GM19395 (cell line): ENCODE data around the gene TTC33.

Source experiments
- ATAC-seq: cut with Tn5 transposase; IDR thresholded peaks from one replicate; pipeline ENCODE4 v1.9.1; 2021; ENCODE audit warnings: mild to moderate bottlenecking, moderate library complexity; ENCODE audit not compliant: unreplicated experiment

Gene TTC33

DNA sequence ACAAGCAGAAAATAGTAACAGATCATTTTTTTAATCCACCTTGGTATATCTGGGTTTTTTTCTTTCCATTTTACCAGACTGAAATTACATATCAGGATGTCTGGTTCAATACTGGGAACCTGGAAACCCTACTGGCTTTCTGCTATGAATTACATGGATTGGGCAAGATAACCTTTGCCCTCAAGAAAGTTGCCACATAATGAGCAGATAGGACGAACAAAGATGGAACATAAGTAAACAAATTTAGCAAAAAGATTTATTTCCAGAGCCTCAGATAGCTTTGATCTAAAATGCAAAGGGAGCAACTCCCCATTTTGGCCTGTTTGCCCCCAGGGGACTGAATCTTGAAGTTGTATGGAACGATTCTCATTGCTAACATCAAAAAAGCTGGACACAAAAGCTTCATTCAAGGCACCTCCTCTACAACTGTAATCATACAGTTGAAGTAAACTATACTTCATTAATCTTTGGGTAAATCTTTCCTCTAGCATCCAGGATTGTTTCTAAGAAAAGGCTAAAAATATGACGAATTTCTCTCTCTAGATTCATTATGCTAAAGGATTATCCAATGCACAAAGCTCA is 207.7 kb downstream of the TTC33 start:
- ATAC-seq: no peak

DNA sequence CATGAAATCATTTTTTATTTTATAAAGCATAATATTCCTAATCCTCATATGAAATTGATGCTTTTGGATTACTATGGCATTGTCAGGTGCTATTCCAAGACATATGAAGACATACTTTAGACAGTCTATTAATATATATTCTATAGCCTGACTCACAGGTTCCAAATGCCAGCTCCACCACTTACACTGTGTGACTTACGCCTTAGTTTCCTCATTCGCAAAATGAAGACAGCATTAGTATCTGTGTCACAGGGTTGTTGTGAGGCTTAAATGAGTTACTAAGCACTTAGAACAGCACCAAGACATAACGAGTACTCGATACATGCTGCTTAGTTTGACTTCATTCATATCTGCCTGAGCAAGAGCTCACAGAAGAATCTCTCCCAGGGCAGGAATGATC is 208.2 kb downstream of the TTC33 start:
- ATAC-seq: no peak

DNA sequence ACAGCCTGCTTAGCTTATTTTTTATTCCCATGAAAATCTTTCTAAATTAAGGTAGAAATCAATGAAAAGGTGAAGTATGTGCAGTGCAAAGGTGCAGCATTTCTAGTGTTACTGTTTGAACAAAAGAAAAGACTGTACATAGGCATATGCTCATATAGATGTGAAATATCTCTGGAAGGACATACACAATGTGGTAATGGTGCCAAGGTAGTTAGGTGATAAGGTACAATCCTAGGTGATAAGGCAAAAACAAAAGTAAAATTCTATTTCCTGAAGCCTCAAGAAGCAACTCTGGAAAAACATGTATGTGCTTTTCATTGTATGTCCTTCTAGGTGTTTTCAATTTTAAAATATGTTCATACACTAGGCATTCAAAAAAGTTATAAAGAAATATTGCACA is 215.5 kb downstream of the TTC33 start:
- no peak for ATAC-seq

DNA sequence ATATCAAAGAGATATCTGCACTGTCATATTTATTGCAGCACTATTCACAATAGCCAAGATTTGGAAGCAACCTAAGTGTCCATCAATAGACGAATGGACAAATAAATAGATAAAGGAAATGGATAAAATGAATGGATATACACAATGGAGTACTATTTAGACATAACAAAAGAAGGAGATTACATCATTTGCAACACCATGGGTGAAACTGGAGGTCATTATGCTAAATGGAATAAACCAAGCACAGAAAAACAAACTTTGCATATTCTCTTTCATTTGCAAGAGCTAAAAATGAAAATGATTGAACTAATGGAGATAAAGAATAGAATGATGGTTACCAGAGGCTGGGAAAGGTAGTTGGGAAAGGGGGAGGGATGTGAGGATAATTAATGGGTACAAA is 231.1 kb downstream of the TTC33 start:
- ATAC-seq: no peak

DNA sequence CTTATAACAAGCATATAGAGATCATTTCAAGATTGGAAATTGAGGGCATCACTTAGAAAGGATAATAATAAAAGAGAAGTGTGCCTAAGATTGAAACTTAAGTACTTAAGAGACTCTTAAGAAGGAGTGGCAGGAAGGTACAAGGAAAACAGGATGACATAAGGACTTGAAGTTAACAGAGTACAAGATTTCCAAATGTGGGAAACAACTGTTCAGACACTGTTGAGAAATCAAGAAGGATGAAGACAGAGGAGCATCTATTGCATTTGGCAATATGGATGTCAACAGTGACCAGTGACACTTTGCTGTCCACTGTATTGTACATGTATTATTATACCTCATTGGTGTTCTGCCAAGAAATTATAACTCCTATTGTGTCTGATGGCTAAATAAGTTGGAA is 233.8 kb downstream of the TTC33 start:
- no peak for ATAC-seq

DNA sequence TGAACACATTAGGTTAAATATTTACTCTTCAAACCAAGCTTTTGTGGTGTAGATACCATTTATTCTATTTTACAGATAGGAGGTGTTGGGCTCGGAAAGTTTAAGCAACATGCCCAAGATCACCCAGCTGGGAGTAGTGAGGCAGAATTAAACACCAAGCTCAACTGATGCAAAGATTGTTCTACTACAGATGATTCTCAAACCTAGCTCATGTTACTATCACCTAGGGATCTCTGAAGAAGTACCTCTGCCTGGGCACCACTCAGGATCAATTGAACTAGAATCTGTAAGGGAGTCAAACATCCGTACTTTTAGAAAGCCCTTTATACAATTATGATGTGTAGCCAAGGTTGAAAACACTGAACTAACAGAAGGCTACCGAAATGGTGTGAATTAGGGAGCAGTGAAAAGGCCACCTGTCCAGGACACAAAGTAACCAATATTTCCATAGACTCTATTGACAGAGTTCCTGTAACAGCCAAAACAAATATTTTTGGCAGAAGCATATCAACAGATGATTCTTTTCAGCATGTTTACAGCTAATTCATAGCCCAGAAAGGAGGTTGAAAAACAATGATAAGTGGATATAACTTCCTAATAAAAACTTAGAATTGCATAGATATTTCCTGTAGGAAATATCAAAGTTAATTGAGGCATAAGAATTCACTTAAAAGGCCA is 234.5 kb downstream of the TTC33 start:
- no peak for ATAC-seq

DNA sequence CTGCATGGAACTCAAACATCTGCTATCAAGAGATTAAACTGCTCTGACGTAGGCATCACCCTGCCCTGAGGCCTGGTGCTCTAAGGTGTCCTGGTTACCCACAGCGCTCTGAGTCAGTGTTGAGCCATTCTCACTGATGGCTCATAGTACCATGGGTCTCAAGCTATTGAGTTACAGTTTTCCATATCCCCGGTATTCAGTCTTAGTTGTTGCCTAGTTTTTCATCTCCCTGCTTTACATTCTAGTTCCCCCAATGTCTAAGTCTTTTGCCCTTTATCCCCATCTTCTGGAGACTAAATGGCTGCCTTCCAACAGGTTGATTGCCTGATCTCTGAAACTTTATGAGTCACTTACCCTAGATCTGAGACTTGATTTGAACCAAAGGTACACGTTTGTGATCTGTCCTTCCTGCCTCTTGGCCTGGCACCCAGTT is 237.3 kb downstream of the TTC33 start:
- no peak for ATAC-seq

DNA sequence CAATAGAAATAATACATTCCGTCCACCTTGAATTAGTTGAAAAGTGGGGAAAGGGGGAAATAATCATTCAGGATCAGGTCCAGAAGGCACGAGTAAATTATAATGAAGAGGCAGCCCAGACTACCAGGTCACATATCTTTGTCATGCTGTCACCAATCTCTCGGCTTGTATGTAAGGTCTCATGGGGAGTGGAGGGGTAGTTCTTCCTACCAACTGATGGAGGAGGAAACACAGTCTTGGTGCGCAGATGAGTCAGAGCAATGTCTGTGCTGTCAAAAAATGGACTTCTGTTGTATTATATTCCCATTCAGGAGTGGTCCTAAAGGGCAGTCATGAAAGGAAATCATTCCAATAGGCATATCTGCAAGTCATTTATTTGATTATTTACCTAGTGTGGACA is 240.3 kb downstream of the TTC33 start:
- no peak for ATAC-seq

DNA sequence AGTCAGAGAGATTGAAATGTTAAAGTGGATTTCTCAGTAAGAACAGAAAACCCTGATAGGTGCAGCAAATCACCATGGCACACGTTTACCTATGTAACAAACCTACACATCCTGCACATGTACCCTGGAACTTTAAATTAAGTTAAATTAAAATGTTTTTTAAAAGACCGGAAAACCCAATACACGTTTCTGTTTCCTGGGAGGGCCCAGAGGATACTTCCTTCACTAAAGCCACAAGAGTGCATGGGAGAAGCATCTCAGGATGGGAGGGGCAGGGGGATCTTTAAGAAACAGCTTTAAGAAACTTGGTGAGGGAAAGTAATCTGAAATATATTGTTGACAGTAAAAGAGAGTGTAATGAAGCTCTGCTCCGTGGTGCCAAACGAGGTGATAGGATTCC is 240.8 kb downstream of the TTC33 start:
- ATAC-seq: no peak

DNA sequence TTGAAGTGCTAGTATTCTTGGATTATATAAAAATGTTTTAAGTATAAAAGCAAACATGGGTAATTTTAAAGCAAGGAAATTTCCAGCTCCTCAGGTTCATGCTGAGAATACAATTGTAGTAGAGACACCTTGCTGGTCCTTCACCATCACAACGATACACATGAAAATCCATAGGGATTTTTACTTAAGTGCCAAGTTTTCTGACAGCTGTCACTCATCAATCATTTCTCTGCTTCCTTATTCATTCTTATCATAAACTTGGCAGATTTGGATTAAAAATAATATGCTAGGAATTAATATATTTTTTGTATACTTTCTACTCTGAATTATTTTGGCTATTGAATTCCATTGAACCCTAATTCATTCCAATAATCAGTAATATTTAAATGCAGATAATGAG is 244.0 kb downstream of the TTC33 start:
- ATAC-seq: no peak

DNA sequence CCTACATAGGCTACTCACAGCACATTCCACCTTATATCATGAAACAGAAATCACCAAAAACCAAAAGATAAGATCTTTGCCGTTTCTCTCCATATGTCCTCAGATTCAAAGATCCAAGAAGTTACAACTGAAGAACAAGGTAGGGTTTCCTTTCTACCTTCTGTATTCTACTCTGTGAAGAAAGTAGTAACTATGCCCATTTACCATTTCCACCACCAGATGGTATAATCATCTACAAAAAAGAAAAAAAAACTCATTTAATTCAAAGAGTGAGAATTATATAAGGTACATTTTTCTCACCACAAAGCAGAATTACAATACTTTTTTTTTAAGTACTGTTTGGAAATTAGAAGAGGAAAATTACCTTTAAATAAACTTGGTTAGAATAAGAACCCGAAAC is 248.7 kb downstream of the TTC33 start:
- ATAC-seq: no peak

DNA sequence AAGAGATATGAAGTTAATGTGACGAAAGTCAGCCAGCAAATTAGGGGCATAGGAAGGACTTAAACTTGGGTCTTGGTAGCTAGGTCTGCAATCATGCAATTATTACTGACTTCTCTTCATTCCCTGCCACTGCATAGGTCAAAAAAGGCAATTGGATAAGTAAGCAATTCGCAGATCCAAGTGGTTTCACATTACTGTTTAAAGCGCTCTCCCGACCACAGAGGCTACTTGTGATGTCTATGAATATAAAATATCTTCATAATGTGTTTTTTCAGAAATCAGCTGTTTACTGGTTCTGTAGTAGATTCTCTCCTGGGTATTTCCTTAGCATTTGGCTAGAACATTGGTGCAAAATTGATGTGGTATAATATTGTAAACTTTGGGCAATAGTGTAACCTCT is 250.7 kb downstream of the TTC33 start:
- no peak for ATAC-seq

DNA sequence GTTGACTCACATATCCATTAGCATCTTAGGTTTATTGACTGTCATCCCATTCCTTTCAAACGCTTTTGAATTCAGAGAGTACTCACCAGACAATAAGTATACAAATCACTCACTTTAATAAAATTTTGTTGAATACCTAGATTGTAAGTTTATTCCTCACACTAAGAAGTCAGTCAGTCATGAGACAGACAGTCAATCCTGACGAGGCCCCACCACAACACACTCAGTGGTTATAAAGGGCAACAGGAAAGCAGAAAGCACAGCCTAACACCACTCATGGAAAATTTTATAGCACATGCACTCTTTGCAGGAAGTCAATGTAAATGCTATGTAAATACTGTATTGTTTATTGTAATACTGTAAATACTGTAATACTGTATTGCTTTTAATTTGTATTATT is 252.3 kb downstream of the TTC33 start:
- no peak for ATAC-seq

DNA sequence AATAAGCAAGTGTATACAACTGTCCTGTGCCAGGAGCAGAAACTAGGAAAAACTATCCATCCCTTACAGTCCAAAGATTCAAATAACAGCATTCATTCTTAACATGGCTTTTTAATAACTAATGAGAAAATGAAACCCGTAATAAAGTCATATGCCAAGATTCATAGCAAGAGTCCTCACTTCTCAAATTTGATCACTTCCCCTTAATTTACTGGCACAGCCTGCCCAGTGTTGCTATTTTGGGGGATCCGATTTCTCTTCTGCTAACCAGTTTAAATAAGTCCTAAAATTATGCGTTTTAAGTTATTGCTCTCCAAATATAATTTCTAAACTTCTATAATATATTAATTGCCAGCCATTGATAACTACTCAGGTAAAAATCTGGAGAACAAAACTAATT is 253.0 kb downstream of the TTC33 start:
- ATAC-seq: no peak

DNA sequence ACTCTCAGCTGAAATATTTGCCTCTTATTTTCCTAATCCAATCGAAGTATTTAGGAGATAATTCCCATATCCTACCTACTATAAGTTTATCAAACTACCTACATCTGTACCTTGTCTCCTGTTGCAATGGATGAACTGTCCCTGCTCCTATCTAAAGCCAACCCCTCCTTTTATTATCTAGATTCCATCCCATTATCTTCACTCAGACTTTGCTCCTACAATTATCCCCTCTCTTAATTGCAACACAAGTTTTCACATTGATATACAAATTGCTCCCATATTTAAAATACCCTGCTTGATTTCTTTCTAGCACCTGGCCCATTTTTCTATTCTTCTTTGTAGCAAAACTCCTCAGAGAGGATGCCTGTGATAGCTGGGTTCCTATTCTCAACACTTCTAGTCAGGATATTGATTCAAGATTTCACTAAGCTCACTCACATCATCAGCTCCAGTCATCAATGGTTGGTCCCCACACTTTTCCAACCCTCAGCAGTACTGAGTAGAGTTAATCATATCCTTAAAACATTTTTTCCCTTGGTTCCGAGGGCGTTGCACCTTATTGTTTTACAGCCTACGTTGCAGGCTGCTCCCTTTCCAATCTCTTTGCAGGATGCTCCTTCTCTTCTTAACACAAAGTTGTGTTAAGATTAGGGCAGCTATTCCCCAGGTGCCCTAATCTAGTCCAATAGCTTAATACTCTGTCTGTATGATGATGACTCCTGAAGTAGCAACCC is 253.9 kb downstream of the TTC33 start:
- ATAC-seq: no peak

DNA sequence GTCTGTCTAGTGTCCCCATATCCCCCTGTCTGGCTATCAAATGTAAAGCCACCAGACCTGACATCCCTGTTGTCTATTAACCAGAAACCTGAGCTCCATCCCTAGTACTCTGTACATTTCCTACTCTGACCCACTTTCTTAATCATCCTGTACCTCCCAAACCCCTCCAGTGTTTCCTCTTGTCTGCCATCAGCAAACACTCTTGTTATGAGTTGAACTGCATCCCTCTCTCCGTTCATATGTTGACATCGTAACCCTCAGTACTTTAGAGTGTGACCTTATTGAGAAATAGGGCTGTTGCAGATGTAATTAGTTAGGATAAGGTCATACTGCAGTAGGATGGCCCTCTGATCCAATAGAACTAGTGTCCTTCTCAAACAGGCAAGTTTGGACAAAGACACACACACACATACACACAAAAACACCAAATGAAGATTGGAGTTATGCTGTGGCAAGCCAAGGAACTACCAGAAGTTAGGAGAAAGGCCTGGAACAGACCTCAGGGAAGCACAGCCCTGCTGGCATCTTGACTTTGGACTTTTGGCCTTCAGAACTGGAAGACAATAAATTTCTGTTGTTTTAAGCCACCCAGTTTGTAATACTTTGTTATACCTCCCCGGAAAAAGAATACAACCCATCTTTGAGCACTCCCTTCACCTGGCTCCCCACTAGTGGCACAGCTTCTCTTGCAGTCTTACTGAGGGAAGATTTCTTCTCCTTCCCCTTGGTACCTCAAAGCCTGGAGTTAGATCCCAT is 256.1 kb downstream of the TTC33 start:
- no peak for ATAC-seq

DNA sequence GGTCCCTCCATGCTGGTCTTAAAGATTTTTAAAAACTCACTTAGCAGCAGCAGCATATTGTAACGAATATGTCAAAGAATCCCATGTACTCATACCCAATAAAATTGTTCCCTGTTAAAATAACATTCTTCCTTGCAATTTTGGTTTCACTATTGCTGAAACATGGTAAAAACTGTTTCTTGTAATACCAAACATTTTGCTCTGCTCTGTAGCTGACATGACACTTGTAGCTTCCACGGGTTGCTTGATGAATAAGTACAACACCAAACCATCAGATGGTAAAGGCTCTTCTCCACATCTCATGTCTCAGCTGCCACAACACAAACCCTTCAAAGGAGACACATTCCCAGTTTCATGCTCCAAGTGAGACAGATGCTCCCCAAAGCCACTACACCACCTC is 256.8 kb downstream of the TTC33 start:
- no peak for ATAC-seq

DNA sequence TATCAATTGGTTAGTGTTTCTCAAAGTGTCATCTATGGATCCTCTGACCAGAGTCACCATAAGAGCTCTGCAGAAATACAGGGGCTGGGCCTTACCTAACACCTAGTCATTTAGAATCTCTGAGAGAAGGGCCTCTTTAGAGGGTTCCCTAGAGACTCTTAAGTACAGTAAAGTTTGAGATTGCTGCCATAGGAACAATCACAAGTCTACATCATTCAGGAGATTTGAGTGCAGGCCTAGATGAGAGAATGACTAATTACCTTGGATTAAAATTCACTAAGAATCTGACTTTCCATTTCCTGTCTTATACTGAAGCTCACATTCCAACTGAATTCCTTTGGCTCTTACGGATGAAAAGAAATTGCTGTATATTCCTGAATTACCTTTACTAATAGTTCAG is 258.2 kb downstream of the TTC33 start:
- ATAC-seq: no peak

DNA sequence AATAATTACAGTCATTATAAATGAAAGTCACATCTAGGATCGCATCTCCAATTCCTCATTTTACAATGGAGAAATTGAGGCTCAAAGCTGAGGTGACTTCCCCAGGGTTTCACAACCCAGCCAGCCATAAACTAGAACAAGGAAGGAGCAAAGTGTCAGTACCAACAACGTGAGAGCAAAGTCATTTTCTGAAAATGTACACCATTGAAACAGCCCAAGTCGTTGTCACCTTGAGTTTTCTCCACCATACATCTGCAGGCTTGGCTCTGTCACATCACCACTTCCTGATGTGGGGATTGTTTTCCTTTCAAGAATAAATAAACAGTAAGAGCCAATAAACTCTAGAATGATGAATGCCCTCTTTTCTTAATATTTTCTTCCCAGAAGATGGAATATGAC is 260.5 kb downstream of the TTC33 start:
- no peak for ATAC-seq

DNA sequence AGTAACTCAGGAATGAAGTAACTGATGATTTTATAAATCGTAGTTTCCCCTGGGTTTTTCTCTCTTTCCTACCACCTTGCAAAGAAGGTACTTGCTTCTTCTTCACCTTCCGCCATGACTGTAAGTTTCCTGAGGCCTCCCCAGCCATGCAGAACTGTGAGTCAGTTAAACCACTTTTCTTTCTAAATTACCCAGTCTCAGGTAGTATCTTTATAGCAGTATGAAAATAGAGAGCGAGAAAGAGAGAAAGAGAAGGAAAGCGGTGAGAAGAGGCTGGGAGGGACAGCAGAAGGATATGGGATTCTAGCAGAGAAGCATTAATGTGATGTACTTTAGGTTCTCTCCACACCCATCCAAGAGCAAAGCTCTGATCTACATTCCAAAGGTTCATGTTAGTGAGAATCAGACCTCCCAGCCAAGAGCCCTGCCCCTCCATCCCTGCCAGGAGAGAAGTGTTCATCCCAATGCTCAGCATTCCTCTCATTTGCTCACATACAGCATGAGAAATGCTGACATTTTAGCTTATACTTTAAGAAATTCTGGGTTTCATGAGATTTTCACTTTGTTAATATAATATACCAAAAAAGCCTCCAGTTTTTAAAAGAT is 261.0 kb downstream of the TTC33 start:
- no peak for ATAC-seq

DNA sequence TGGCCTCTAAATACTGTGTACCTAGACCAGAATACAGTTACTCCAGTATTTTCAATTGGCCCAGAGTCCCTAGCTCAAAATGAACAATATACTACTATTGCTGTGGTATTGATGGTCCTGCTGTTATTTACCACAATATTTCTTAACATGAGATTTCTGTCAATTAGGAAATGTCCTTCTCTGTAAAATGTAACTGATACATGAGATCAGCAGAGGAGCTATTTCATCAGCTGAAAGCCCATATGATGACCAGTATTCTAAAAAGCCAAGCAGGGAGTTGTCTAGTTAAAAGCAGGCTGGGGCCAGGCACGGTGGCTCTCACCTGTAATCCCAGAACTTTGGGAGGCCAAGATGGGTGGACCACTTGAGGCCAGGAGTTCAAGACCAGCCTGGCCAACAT is 263.7 kb downstream of the TTC33 start:
- no peak for ATAC-seq
